Smooth muscle cell (in vitro differentiated cells): Measurements from ENCODE around the gene GNAT3. TPM values are rescaled to one million over a fixed set of nuclear protein-coding genes. Genes with fewer than 3 reads are reported as not detected.
A peak's percentile ranks its signal among the peaks of the same experiment; 100 is the strongest.

Experiments used
- DNase-seq: peaks from one replicate; lab custom pipeline; 2025; ENCODE audit not compliant: unreplicated experiment; lab: John Stamatoyannopoulos, UW
- H2AFZ ChIP-seq: fragments of 200-600 bp; sonication (generic); 2 replicates; pipeline ENCODE4 v1.6.0; 2016; ENCODE audit warnings: antibody characterized with exemption, low read depth, mild to moderate bottlenecking
- H3F3A ChIP-seq: fragments of 200-600 bp; sonication (generic); 2 replicates; pipeline ENCODE4 v1.6.0; 2017; ENCODE audit warnings: antibody characterized with exemption, low read depth
- H3K27ac ChIP-seq: fragments of 200-600 bp; sonication (generic); 2 replicates; pipeline ENCODE4 v1.5.1; 2016; ENCODE audit warnings: low read depth, mild to moderate bottlenecking
- H3K27me3 ChIP-seq: fragments of 200-600 bp; sonication (generic); 2 replicates; pipeline ENCODE4 v1.6.1; 2016; ENCODE audit warnings: low read depth, mild to moderate bottlenecking
- H3K36me3 ChIP-seq: fragments of 200-600 bp; sonication (generic); 2 replicates; pipeline ENCODE4 v1.5.1; 2016; ENCODE audit warnings: low read depth
- H3K4me1 ChIP-seq: fragments of 200-600 bp; sonication (generic); 2 replicates; pipeline ENCODE4 v1.5.1; 2016; ENCODE audit warnings: low read depth
- H3K4me2 ChIP-seq: fragments of 200-600 bp; sonication (generic); 2 replicates; pipeline ENCODE4 v1.6.0; 2016; ENCODE audit warnings: mild to moderate bottlenecking
- H3K4me3 ChIP-seq: fragments of 200-600 bp; sonication (generic); 2 replicates; pipeline ENCODE4 v1.5.1; 2016; ENCODE audit warnings: mild to moderate bottlenecking
- H3K79me2 ChIP-seq: fragments of 200-600 bp; sonication (generic); 2 replicates; pipeline ENCODE4 v1.6.0; 2016; ENCODE audit warnings: low read depth, mild to moderate bottlenecking
- H3K9ac ChIP-seq: fragments of 200-600 bp; sonication (generic); 2 replicates; pipeline ENCODE4 v1.6.0; 2016; ENCODE audit warnings: low read depth
- H3K9me3 ChIP-seq: fragments of 200-600 bp; sonication (generic); replicated peaks from 2 replicates; pipeline ENCODE4 v1.5.1; 2016; ENCODE audit warnings: low read depth
- H4K20me1 ChIP-seq: fragments of 200-600 bp; sonication (generic); 2 replicates; pipeline ENCODE4 v1.6.0; 2016; ENCODE audit warnings: low read depth
- CTCF ChIP-seq: fragments of 200-600 bp; sonication (generic); IDR thresholded peaks from 2 replicates; pipeline ENCODE4 v1.5.1; 2017; ENCODE audit warnings: borderline replicate concordance, mild to moderate bottlenecking, antibody characterized with exemption; ENCODE audit not compliant: insufficient read depth, poor library complexity, severe bottlenecking
- WGBS: methylation state at CpG from one replicate; pipeline ENCODE4 v1.1.7; 2016; ENCODE audit warnings: low lambda C conversion rate; 5-methylcytosine and 5-hydroxymethylcytosine counted together
- polyA plus RNA-seq: library from polyadenylated mRNA; unstranded; fragments of >200 nt; fragmentation: Nextera tagmentation; extraction: Ambion mirVana; gene quantifications from 2 replicates; pipeline ENCODE4 v1.2.1, GENCODE V29; 2016
- total RNA-seq: library from RNA; depleted of rRNA; stranded (reverse); fragments of >200 nt; gene quantifications from 2 replicates; pipeline ENCODE4 v1.2.3, GENCODE V29; 2014

GNAT3 gene
- total and polyA plus RNA-seq, 2 experiments from 2014 or later, result not detected

GRCh38 chr7:80493121-80493849, 18.6 kb downstream of the GNAT3 start:
- Histone ChIP-seq H3K4me3 (no peak overlapping the region), H3K4me1 (no peaks in the 10 kb centered on the region), H3K9ac (no peak overlapping the region), H3K36me3 (no peaks in the 10 kb centered on the region), H2AFZ (no peak overlapping the region), H3F3A (no peaks in the 10 kb centered on the region), H3K9me3 (no peaks in the 10 kb centered on the region), H3K27ac (no peak overlapping the region), H3K79me2 (no peaks in the 10 kb centered on the region), H4K20me1 (no peaks in the 10 kb centered on the region), H3K4me2 (no peak overlapping the region), H3K27me3 (no peaks in the 10 kb centered on the region)
- no peak for TF ChIP-seq CTCF
- WGBS, result 93% methylated on average over 1 of the region's 1 CpG
- DNase-seq, result no peak

GRCh38 chr7:80491462-80491861, 20.4 kb downstream of the GNAT3 start:
- H3K79me2 ChIP-seq, result no peaks in the 10 kb centered on the region
- H3K9ac ChIP-seq, result no peak overlapping the region
- DNase-seq, result no peak
- H3F3A ChIP-seq, result no peaks in the 10 kb centered on the region
- WGBS, result 87% methylated on average over 4 of the region's 4 CpGs
- no peaks in the 10 kb centered on the region for H4K20me1 ChIP-seq
- H3K27me3 ChIP-seq, result no peaks in the 10 kb centered on the region
- H3K36me3 ChIP-seq, result no peaks in the 10 kb centered on the region
- H2AFZ ChIP-seq, result no peak overlapping the region
- H3K4me3 ChIP-seq, result no peak overlapping the region
- no peaks in the 10 kb centered on the region for H3K9me3 ChIP-seq
- no peaks in the 10 kb centered on the region for H3K4me1 ChIP-seq
- H3K4me2 ChIP-seq, result no peak overlapping the region
- TF ChIP-seq CTCF, result no peak
- no peak overlapping the region for H3K27ac ChIP-seq

- WGBS, result 68% methylated on average over 5 of the region's 5 CpGs
- H3K4me3 ChIP-seq, result no peak overlapping the region
- no peak for TF ChIP-seq CTCF
- no peaks in the 10 kb centered on the region for H3K9me3 ChIP-seq
- no peaks in the 10 kb centered on the region for H3K36me3 ChIP-seq
- no peaks in the 10 kb centered on the region for H4K20me1 ChIP-seq
- no peaks in the 10 kb centered on the region for H3K79me2 ChIP-seq
- H3K27ac ChIP-seq, result peak overlapping the region; percentile 30
- H3K4me1 ChIP-seq, result no peaks in the 10 kb centered on the region
- no peak for DNase-seq
- no peaks in the 10 kb centered on the region for H3F3A ChIP-seq
- H2AFZ ChIP-seq, result no peak overlapping the region
- no peak overlapping the region for H3K4me2 ChIP-seq
- no peak overlapping the region for H3K9ac ChIP-seq
- no peaks in the 10 kb centered on the region for H3K27me3 ChIP-seq
Observed at GRCh38 chr7:80488851-80489370, 23.0 kb downstream of the GNAT3 start.

GRCh38 chr7:80488406-80488805, 23.5 kb downstream of the GNAT3 start:
- Histone ChIP-seq H3K4me3 (no peak overlapping the region), H3K27ac (peak overlapping the region; percentile 30), H2AFZ (no peak overlapping the region), H4K20me1 (no peaks in the 10 kb centered on the region), H3K79me2 (no peaks in the 10 kb centered on the region), H3K27me3 (no peaks in the 10 kb centered on the region), H3K36me3 (no peaks in the 10 kb centered on the region), H3F3A (no peaks in the 10 kb centered on the region), H3K9ac (no peak overlapping the region), H3K4me1 (no peaks in the 10 kb centered on the region), H3K4me2 (no peak overlapping the region), H3K9me3 (no peaks in the 10 kb centered on the region)
- no peak for DNase-seq
- no peak for TF ChIP-seq CTCF
